Stimulated activated CD8-positive, alpha-beta memory T cell treated with anti-CD3 and anti-CD28 coated beads, Interleukin-2, amount 100 ng/mL, for 1 hour (primary cell): Measurements from ENCODE around the gene ITGB7.

ENCODE experiments used
- DNase-seq, 2 donors: peaks; one replicate each; pipeline ENCODE4 v3.0.0-alpha.2; 2020; ENCODE audit warnings: low read depth in 2 of 2

Gene ITGB7

GRCh38 chr12:53231921-53232645, 25.0 kb upstream of the ITGB7 start, which contains the start of gene RARG:
TSS of gene RARG (minus strand) at chr12:53232209. CDS start at chr12:53227545, 4,664 bp downstream.
- peak in 1 of 2 donors; percentile 50 for DNase-seq

GRCh38 chr12:53231671-53231920, 24.5 kb upstream of the ITGB7 start:
- DNase-seq: no peak

- DNase-seq: no peak
Measured at GRCh38 chr12:53230108-53230845, 23.2 kb upstream of the ITGB7 start.

GRCh38 chr12:53229454-53229853, 22.4 kb upstream of the ITGB7 start:
- no peak for DNase-seq

GRCh38 chr12:53227836-53228235, 20.8 kb upstream of the ITGB7 start:
- DNase-seq: no peak

- DNase-seq: no peak
Measured at GRCh38 chr12:53227341-53227740, 20.3 kb upstream of the ITGB7 start.

- no peak for DNase-seq
Measured at GRCh38 chr12:53226815-53227214, 19.8 kb upstream of the ITGB7 start.

- DNase-seq: no peak
Measured at GRCh38 chr12:53225635-53226424, 18.8 kb upstream of the ITGB7 start.

GRCh38 chr12:53224897-53225634, 18.0 kb upstream of the ITGB7 start:
- DNase-seq: no peak

- no peak for DNase-seq
Measured at GRCh38 chr12:53224061-53224896, 17.2 kb upstream of the ITGB7 start.

GRCh38 chr12:53223389-53224060, 16.5 kb upstream of the ITGB7 start:
- DNase-seq: no peak

- no peak for DNase-seq
Measured at GRCh38 chr12:53222806-53223261, 15.8 kb upstream of the ITGB7 start.

GRCh38 chr12:53222170-53222721, 15.2 kb upstream of the ITGB7 start:
- no peak for DNase-seq

GRCh38 chr12:53221203-53222080, 14.4 kb upstream of the ITGB7 start:
- DNase-seq: no peak

- peak; percentile 53 to 70 for DNase-seq
Measured at GRCh38 chr12:53220694-53221202, 13.7 kb upstream of the ITGB7 start.

GRCh38 chr12:53219956-53220693, 13.1 kb upstream of the ITGB7 start:
- peak; percentile 59 to 60 for DNase-seq

- no peak for DNase-seq
Measured at GRCh38 chr12:53219292-53219955, 12.4 kb upstream of the ITGB7 start.
